GM19328 (cell line): ENCODE data around the gene TTC38.
A peak's percentile ranks its signal among the peaks of the same experiment; 100 is the strongest.

ENCODE experiments used
- ATAC-seq: cut with Tn5 transposase; IDR thresholded peaks from one replicate; pipeline ENCODE4 v1.9.1; 2021; ENCODE audit warnings: mild to moderate bottlenecking, moderate library complexity; ENCODE audit not compliant: unreplicated experiment

The TTC38 gene

GRCh38 chr22:46323162-46323561 is 55.4 kb downstream of the TTC38 start:
- ATAC-seq: no peak

DNA sequence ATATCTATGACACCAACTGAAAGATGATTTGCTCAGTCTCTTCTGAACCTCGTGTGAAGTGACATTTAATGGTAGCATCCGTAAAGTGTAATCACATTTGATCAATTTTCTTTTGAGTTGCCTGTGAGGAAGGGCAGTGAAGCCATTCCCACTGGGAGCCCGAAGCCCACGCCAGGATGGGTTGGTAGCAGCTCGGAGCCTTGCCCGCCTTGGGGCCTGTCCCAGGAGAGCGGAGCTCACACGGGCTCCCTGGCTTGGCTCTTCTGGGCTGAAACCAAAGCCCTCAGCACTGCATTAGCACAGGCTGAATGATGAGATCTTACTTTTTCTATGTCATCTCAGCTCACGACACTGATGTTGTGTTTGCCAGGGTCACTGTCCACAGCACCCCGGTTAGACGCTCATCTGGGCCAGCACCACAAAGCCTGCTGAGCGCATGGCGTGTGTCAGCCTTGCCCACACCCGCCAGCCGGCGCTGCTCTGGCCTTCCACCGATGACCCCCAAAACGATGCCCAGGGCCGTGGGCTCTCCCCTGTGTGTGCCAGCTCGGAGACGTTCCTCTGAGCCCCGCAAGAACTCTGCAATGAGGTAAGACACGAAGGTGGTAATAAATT is 58.4 kb downstream of the TTC38 start:
- no peak for ATAC-seq

DNA sequence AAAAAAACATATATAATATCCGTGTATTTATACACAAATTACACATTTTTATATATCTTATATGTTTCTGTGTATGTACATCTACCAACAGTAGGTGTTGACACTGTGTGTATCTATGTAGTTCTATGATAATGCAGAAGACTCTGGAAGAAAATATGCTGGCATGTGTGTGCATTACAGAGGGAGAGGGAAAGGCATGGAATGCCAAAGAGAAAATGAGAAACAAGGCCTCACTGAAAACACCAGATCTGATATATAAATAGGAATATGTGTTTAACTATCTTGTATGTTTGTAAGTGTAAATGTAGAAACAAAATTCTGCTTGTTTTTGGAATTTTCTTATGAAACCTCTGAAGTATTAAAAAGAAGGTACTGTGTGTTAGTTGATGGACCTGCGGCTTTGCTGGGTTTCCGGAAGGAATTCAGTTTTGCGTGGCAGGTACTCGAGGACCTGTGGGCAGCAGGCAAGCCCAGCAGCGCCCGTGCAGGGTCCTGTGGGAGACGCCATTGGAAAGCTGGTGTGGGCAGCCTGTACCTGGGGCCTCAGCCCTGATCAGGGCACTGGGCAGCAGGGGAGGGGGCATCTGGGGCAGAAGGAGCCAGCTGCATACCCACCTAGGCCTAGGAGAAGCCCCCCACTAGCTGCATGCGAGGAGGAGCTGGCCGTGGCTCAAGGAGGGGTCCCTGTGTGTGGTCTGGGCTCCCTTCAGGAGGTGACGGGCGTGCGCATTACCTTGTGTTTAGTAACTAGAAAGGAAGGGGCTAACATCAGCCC is 60.1 kb downstream of the TTC38 start:
- ATAC-seq: no peak

DNA sequence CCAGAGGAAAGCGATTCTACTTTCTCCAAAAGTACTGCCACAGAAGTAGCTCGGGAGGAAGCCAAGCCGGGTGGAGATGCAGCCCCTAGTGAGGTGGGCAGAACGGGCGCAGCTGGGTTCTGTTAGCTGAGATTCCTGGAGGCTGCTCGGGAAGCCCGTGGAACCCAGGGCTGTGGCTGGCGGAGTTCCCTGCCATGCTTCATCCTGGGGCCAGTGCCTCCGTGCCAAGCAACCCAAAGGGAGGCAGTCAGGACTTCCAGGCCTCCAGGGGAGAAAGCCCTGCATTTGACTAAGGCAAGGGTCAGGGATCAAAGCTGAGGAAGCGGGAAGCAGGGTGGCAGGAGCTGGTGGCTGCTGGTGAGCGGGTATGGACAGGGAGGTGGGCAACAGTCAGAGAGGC is 61.0 kb downstream of the TTC38 start:
- ATAC-seq: no peak

GRCh38 chr22:46329616-46330015 is 61.8 kb downstream of the TTC38 start:
- ATAC-seq: no peak

DNA sequence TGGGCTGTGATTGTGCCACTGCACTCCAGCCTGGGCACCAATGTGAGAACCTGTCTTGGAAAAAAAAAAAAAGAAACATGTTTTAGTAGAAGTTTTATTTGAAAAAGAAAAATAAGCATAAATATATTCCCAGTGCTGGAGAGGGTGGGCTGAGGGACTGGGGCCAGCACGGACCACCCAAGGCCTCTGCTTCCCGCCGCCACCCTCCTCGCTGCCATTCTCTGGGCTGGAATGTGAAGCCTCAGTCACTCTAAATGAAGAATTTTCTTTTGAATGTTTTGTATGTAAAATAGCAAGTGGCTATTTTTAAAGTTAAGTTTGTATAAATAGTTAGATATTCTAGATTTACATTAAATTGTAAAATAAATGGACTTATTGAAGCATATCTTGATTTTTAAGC is 62.6 kb downstream of the TTC38 start:
- no peak for ATAC-seq

DNA sequence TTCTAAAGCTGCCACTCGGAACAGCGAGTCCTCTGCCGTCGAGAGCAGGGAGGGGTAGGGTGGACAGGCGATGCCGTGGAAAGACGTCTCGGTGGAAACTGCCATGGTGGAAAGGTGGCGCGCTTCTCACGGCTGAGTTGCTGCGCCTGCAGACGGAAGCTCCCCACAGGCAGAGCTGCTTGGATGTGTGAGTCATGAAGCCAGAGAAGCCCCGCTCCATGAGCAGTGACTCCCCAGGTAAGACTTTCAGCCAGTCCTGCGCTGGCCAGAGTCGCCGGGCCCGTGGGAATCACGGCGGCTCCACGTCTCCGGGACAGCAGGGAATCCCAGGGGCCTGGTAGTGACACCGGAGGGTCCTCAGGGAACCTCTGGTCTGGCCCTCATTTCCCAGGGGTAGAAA is 63.7 kb downstream of the TTC38 start:
- ATAC-seq: no peak

DNA sequence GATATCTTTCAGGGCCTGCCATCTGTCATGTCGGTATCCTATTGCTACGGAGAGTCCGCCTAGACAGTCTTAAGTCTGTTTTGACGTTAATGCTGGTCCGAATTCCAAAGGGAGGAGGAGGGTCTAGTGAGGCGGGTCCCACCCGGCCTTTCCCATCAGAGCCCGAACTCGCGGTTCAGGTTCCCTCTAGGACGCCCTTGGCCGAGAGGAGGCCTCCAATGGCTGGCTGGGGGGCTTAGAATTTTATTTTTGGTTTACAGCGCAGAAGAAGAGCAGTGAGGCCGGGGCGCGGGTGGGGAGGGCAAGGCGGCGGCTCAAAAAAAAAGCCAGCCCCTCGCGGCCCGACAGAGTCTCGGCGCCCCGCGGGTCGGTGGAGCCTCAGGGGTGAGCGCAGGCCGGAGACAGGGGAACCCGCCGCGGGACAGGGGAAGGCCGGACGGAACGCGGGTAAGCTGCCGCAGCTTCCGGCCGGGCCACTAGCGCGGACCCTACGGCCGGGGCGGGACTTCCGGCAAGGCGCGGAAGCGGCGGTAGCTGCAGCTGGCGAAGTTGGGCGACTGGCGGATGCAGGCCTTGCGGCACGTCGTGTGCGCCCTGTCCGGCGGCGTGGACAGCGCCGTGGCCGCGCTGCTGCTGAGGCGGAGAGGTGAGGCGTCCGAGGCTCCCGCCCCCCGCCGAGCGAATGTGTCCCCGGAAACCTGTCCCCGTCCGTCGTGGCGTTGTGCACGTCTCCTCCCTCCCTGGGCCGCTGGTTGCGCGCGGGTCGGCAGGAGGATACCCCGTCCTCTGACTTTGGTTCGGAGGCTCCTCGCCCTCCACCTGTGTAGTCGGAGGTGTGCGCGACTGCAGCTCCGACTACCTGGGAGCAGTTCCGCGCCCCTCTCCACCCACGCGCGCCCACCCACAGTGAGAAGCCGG is 67.7 kb downstream of the TTC38 start, which contains the start of gene TRMU:
TRMU (plus strand) TSS at position 514 of the 918 bp plus-strand sequence; CDS start at position 565, 51 bp downstream.
- peak; percentile 66 for ATAC-seq

DNA sequence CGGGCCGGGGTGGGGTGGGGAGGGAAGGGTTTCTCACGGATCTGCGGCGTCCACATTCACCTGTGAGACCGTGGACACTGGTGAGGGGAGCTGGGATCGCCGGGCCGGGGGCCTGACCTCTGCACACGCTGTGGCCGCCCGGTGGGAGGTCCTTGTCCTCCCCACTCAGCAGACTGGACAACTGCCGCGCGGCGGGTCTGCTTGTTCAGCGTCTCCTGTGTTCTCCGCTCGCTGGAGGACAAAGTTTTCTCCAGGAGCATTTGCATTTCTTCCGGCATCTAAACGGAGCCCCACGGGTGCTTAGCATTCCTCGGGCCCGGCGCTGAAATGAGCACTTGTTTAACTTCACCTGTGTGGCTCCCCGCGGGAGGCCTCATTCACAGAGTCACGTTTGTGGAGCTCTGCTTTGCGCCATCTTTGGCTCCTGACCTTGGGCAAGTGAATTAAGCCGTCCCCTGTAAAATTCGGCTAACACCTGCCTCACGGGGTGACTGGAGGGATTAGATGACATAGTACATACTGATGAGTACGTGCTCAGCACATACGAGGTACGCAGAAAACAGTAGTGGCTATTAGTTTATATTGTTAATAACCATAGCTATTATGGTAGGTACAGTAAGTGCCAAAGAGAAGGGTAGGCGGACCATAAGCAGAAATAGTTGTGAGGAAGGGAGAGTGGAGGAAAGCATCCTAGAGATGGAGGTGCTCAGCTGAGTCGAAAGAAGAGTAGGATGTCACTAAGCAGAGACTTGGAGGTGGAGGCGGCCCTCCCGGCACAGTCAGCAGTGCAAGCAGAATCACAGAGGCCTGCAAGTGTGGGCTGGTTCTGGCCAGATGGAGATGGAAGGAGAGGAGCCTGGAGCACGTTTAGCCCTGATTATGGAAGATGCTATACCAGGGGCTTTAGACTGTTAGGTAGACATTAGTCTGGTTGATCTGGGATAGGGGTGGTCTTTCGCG is 68.6 kb downstream of the TTC38 start:
- no peak for ATAC-seq

DNA sequence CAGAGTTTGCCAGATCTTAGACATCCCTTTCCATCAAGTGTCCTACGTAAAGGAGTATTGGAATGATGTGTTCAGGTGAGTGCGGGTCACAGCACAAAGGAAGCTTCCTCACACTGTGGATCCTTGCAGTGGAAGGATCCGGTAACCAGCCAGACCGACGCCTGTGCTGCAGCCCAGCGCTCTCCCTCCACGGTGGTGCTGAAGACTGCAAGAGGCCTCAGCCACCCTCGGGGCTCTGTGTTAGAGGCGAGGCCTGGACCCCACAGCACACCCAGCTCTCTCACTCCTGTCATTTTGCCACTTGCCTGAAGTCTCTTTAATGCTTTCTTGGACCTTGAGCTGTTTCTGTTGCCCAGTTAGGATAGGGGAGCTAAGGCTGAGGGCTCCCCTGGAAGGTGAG is 70.1 kb downstream of the TTC38 start:
- ATAC-seq: no peak

DNA sequence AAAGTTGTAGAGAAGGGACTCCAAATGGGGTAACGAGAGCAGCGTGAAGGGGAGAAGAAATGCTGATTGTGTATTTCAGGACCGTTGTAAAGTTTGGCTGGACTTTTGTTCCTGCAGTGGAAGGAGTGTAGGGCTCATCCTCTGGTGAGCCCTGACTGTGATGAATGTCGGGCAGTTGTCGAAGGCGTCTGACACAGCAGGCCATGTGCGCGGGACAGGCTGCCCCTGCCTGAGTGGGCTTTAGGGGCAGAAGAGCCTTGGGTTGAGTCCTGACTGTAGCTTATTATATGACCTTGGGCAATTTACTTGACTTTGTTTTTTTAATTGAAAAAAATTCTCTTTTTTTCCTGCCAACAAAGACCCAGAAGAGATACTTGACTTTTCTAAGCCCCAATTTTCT is 70.8 kb downstream of the TTC38 start:
- no peak for ATAC-seq

DNA sequence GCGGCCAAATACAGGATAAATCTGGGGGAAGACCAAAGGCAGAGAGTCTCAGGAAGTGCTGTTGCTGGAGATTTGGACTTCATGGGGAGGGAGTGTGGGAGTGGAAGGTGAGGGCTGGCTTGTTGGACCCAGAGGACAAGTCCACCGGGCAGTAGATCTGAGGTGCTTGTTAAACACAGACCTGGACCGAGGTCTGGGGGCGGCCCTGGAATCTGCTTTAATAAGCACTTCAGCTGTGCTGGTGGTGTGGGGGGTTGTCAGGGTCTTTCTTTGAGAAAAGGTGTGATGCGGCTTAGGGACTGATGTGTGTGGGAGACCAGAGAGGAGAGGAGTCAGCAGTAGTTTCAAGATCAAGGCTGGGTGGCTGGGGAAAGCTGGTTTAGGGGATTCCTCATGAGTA is 72.1 kb downstream of the TTC38 start:
- no peak for ATAC-seq

GRCh38 chr22:46340676-46341075 is 72.9 kb downstream of the TTC38 start:
- no peak for ATAC-seq
